Activated naive CD4-positive, alpha-beta T cell treated with anti-CD3 and anti-CD28 coated beads, Interleukin-2, amount 10 ng/mL, durations not matched to agents 7 days and 5 days (primary cell): ENCODE data around the gene NR6A1.
"Not testable (repeated sequence)": the region's sequence is repeated elsewhere in the genome, so short reads cannot be mapped to it uniquely, and the experiment has no call there.

Source experiments
- CTCF ChIA-PET: fragments of 350-600 bp; sonication (Branson Sonifier 250); formaldehyde crosslinking; loops from one replicate; lab custom pipeline; 2021; ENCODE audit warnings: antibody characterized with exemption; lab: Charles Lee
- DNase-seq: peaks from one replicate; pipeline ENCODE4 v3.0.0-alpha.2; 2020
- H3K27ac Mint-ChIP-seq: one replicate; pipeline ENCODE4 v1.8.0; 2021; ENCODE audit warnings: mild to moderate bottlenecking, moderate library complexity, mixed read lengths
- H3K27me3 Mint-ChIP-seq: one replicate; pipeline ENCODE4 v1.8.0; 2021; ENCODE audit warnings: mild to moderate bottlenecking, mixed read lengths
- H3K36me3 Mint-ChIP-seq: one replicate; pipeline ENCODE4 v1.8.0; 2021; ENCODE audit warnings: mixed read lengths
- H3K4me1 Mint-ChIP-seq: one replicate; pipeline ENCODE4 v1.8.0; 2021; ENCODE audit warnings: mixed read lengths
- H3K4me3 Mint-ChIP-seq: one replicate; pipeline ENCODE4 v1.8.0; 2021; ENCODE audit warnings: mild to moderate bottlenecking, moderate library complexity, mixed read lengths
- H3K9me3 Mint-ChIP-seq: one replicate; pipeline ENCODE4 v1.8.0; 2021; ENCODE audit warnings: mixed read lengths

NR6A1 gene

GRCh38 chr9:124631326-124631725 is 139.8 kb downstream of the NR6A1 start:
- Mint-ChIP-seq H3K4me3 (no peak overlapping the region), H3K27me3 (no peaks in the 10 kb centered on the region), H3K27ac (no peak overlapping the region), H3K9me3 (no peaks in the 10 kb centered on the region), H3K4me1 (no peaks in the 10 kb centered on the region), H3K36me3 (no peaks in the 10 kb centered on the region)
- no peak for DNase-seq
- CTCF ChIA-PET, result interaction anchor here (0.7 kb wide), 1 partner anchor 77 kb away, joined by 3 read pairs; no protein-coding TSS in a partner anchor

- CTCF ChIA-PET, result interaction anchor here (1.3 kb wide), 1 partner anchor 12 kb away, joined by 4 read pairs; no protein-coding TSS in a partner anchor
- Mint-ChIP-seq H3K4me3 (no peak overlapping the region), H3K27ac (no peak overlapping the region)
Measured at GRCh38 chr9:124629600-124629999, 141.5 kb downstream of the NR6A1 start.

GRCh38 chr9:124628741-124629140 is 142.4 kb downstream of the NR6A1 start:
- Mint-ChIP-seq H3K36me3 (no peaks in the 10 kb centered on the region), H3K4me1 (no peaks in the 10 kb centered on the region), H3K27me3 (no peaks in the 10 kb centered on the region), H3K9me3 (no peaks in the 10 kb centered on the region), H3K4me3 (no peak overlapping the region), H3K27ac (no peak overlapping the region)
- CTCF ChIA-PET, result no interaction called here
- no peak for DNase-seq

More at GRCh38 chr9:124629600-124629999, 141.5 kb downstream of the NR6A1 start:
- Mint-ChIP-seq H3K4me1 (no peaks in the 10 kb centered on the region), H3K27me3 (no peaks in the 10 kb centered on the region), H3K36me3 (no peaks in the 10 kb centered on the region), H3K9me3 (no peaks in the 10 kb centered on the region)
- no peak for DNase-seq

GRCh38 chr9:124626276-124626675 is 144.8 kb downstream of the NR6A1 start:
- H3K36me3 Mint-ChIP-seq, result no peaks in the 10 kb centered on the region
- CTCF ChIA-PET, result interaction anchor here (1.7 kb wide), 1 partner anchor 9 kb away, joined by 5 read pairs; no protein-coding TSS in a partner anchor
- no peak overlapping the region for H3K4me3 Mint-ChIP-seq
- no peak for DNase-seq
- H3K9me3 Mint-ChIP-seq, result no peaks in the 10 kb centered on the region
- H3K27me3 Mint-ChIP-seq, result peaks cover 15% of the 10 kb centered on the region
- no peak overlapping the region for H3K27ac Mint-ChIP-seq
- H3K4me1 Mint-ChIP-seq, result no peaks in the 10 kb centered on the region

- no peaks in the 10 kb centered on the region for H3K9me3 Mint-ChIP-seq
- H3K36me3 Mint-ChIP-seq, result no peaks in the 10 kb centered on the region
- H3K4me3 Mint-ChIP-seq, result no peak overlapping the region
- H3K4me1 Mint-ChIP-seq, result no peaks in the 10 kb centered on the region
- no peak for DNase-seq
- CTCF ChIA-PET, result interaction anchor here (1.1 to 4.0 kb wide), 2 partner anchors 88 to 147 kb away, joined by 3 to 16 read pairs; no protein-coding TSS in a partner anchor
- H3K27ac Mint-ChIP-seq, result no peak overlapping the region
- peaks cover 15% of the 10 kb centered on the region for H3K27me3 Mint-ChIP-seq
Measured at GRCh38 chr9:124625087-124625486, 146.0 kb downstream of the NR6A1 start.

- Mint-ChIP-seq H3K9me3 (no peaks in the 10 kb centered on the region), H3K4me1 (no peaks in the 10 kb centered on the region), H3K27ac (no peak overlapping the region), H3K4me3 (no peak overlapping the region), H3K36me3 (no peaks in the 10 kb centered on the region), H3K27me3 (peaks cover 15% of the 10 kb centered on the region)
- no peak for DNase-seq
- CTCF ChIA-PET, result interaction anchor here (1.1 to 4.0 kb wide), 2 partner anchors 88 to 147 kb away, joined by 3 to 16 read pairs; no protein-coding TSS in a partner anchor
Measured at GRCh38 chr9:124624735-124624992, 146.4 kb downstream of the NR6A1 start.

- DNase-seq, result no peak
- Mint-ChIP-seq H3K36me3 (no peaks in the 10 kb centered on the region), H3K4me3 (no peak overlapping the region), H3K4me1 (no peaks in the 10 kb centered on the region), H3K27ac (no peak overlapping the region), H3K9me3 (no peaks in the 10 kb centered on the region), H3K27me3 (peaks cover 15% of the 10 kb centered on the region)
- CTCF ChIA-PET, result interaction anchor here (1.1 to 4.0 kb wide), 3 partner anchors 11 to 148 kb away, joined by 3 to 16 read pairs (median 3); no protein-coding TSS in a partner anchor
Measured at GRCh38 chr9:124623966-124624734, 147.0 kb downstream of the NR6A1 start.

GRCh38 chr9:124622882-124623281 is 148.2 kb downstream of the NR6A1 start:
- CTCF ChIA-PET, result interaction anchor here (1.1 to 4.0 kb wide), 3 partner anchors 10 to 90 kb away, joined by 3 to 16 read pairs (median 3); no protein-coding TSS in a partner anchor
- Mint-ChIP-seq H3K27me3 (peaks cover 15% of the 10 kb centered on the region), H3K9me3 (no peaks in the 10 kb centered on the region), H3K36me3 (no peaks in the 10 kb centered on the region), H3K27ac (no peak overlapping the region), H3K4me1 (no peaks in the 10 kb centered on the region), H3K4me3 (no peak overlapping the region)
- no peak for DNase-seq

GRCh38 chr9:124621371-124622328 is 149.5 kb downstream of the NR6A1 start:
- peaks cover 20% of the 10 kb centered on the region for H3K27me3 Mint-ChIP-seq
- no peaks in the 10 kb centered on the region for H3K36me3 Mint-ChIP-seq
- no peak for DNase-seq
- H3K27ac Mint-ChIP-seq, result no peak overlapping the region
- no peaks in the 10 kb centered on the region for H3K9me3 Mint-ChIP-seq
- CTCF ChIA-PET, result interaction anchor here (1.0 to 4.0 kb wide), 3 partner anchors 61 to 91 kb away, joined by 3 to 16 read pairs (median 5); no protein-coding TSS in a partner anchor
- H3K4me3 Mint-ChIP-seq, result no peak overlapping the region
- no peaks in the 10 kb centered on the region for H3K4me1 Mint-ChIP-seq

- no peak overlapping the region for H3K4me3 Mint-ChIP-seq
- H3K9me3 Mint-ChIP-seq, result no peaks in the 10 kb centered on the region
- H3K27me3 Mint-ChIP-seq, result peaks cover 20% of the 10 kb centered on the region
- no peaks in the 10 kb centered on the region for H3K4me1 Mint-ChIP-seq
- H3K27ac Mint-ChIP-seq, result no peak overlapping the region
- CTCF ChIA-PET, result interaction anchor here (1.0 to 7.8 kb wide), 4 partner anchors 24 to 152 kb away, joined by 3 to 130 read pairs (median 18); partner anchors contain the start of gene NR6A1
- DNase-seq, result no peak
- H3K36me3 Mint-ChIP-seq, result no peaks in the 10 kb centered on the region
Measured at GRCh38 chr9:124618476-124618875, 152.6 kb downstream of the NR6A1 start.

- Mint-ChIP-seq H3K27me3 (peaks cover 14% of the 10 kb centered on the region), H3K4me3 (no peak overlapping the region), H3K27ac (no peak overlapping the region), H3K9me3 (no peaks in the 10 kb centered on the region), H3K4me1 (no peaks in the 10 kb centered on the region), H3K36me3 (no peaks in the 10 kb centered on the region)
- CTCF ChIA-PET, result interaction anchor here (0.6 to 7.8 kb wide), 37 partner anchors 9 to 235 kb away, joined by 3 to 130 read pairs (median 4); partner anchors contain the start of gene NR6A1
- DNase-seq, result peak; percentile 84
Measured at GRCh38 chr9:124617477-124618141, 153.5 kb downstream of the NR6A1 start.

- DNase-seq, result no peak
- H3K4me1 Mint-ChIP-seq, result no peaks in the 10 kb centered on the region
- no peaks in the 10 kb centered on the region for H3K36me3 Mint-ChIP-seq
- peaks cover 10% of the 10 kb centered on the region for H3K27me3 Mint-ChIP-seq
- no peak overlapping the region for H3K4me3 Mint-ChIP-seq
- CTCF ChIA-PET, result interaction anchor here (0.6 to 7.8 kb wide), 36 partner anchors 10 to 235 kb away, joined by 3 to 130 read pairs (median 4); no protein-coding TSS in a partner anchor
- no peak overlapping the region for H3K27ac Mint-ChIP-seq
- H3K9me3 Mint-ChIP-seq, result no peaks in the 10 kb centered on the region
Measured at GRCh38 chr9:124616961-124617360, 154.2 kb downstream of the NR6A1 start.

GRCh38 chr9:124615840-124616239 is 155.3 kb downstream of the NR6A1 start:
- not testable (repeated sequence) for DNase-seq, H3K27me3 Mint-ChIP-seq, H3K9me3 Mint-ChIP-seq

More at GRCh38 chr9:124615840-124616239, 155.3 kb downstream of the NR6A1 start:
- CTCF ChIA-PET, result interaction anchor here (0.7 to 7.8 kb wide), 4 partner anchors 30 to 1051 kb away, joined by 3 to 130 read pairs (median 5); no protein-coding TSS in a partner anchor
- H3K36me3 Mint-ChIP-seq, H3K4me3 Mint-ChIP-seq, H3K27ac Mint-ChIP-seq, H3K4me1 Mint-ChIP-seq: not testable (repeated sequence)
